Urinary bladder (tissue), 4 donors: ENCODE results near the gene SEC14L1. TPM values are rescaled to one million over a fixed set of nuclear protein-coding genes. Genes with fewer than 3 reads are reported as not detected.

Experiments
- DNase-seq: peaks from one replicate; pipeline ENCODE4 v3.0.0-alpha.2; 2015; ENCODE audit errors: extremely low spot score
- H3K27ac ChIP-seq: one replicate; pipeline ENCODE4 v1.5.1; 2013; ENCODE audit warnings: low read depth, mild to moderate bottlenecking, moderate library complexity
- H3K36me3 ChIP-seq: one replicate; pipeline ENCODE4 v1.6.1; 2013; ENCODE audit warnings: mild to moderate bottlenecking, moderate library complexity; ENCODE audit not compliant: insufficient read depth
- H3K4me1 ChIP-seq: one replicate; pipeline ENCODE4 v1.6.1; 2013; ENCODE audit warnings: mild to moderate bottlenecking, moderate library complexity; ENCODE audit not compliant: insufficient read depth
- H3K4me3 ChIP-seq: one replicate; pipeline ENCODE4 v1.5.1; 2013; ENCODE audit warnings: low read depth, low read length
- WGBS: extraction: QIAGEN DNeasy Blood & Tissue Kit; methylation state at CpG from one replicate; pipeline ENCODE4 v1.1.7; 2013; 5-methylcytosine and 5-hydroxymethylcytosine counted together
- polyA plus RNA-seq: library from polyadenylated mRNA; stranded (reverse); fragments of 200-250 nt; gene quantifications from one replicate; pipeline ENCODE4 v1.2.3, GENCODE V29; 2013
- total RNA-seq: library from RNA; depleted of rRNA; stranded (reverse); fragments of >200 nt; gene quantifications from one replicate; pipeline ENCODE4 v1.2.3, GENCODE V29; 2014
- donor health status: healthy with polysubstance abuse.
- donor health status: healthy.

The SEC14L1 gene
- total and polyA plus RNA-seq, 2 donors, result 48.9 to 50.9 TPM

GRCh38 chr17:77167472-77168306 is 26.9 kb downstream of the SEC14L1 start:
- Histone ChIP-seq H3K36me3 (no peaks in the 10 kb centered on the region), H3K27ac (no peak overlapping the region), H3K4me1 (no peaks in the 10 kb centered on the region), H3K4me3 (no peak overlapping the region)
- DNase-seq, result no peak
- WGBS, result 98% methylated on average over 12 of the region's 12 CpGs

- Histone ChIP-seq H3K27ac (no peak overlapping the region), H3K4me1 (no peaks in the 10 kb centered on the region), H3K4me3 (no peak overlapping the region), H3K36me3 (no peaks in the 10 kb centered on the region)
- WGBS, result 79% methylated on average over 6 of the region's 6 CpGs
- DNase-seq, result no peak
These were observed 32.3 kb downstream of the SEC14L1 start for GRCh38 chr17:77173104-77173503.

- Histone ChIP-seq H3K36me3 (no peaks in the 10 kb centered on the region), H3K4me3 (no peak overlapping the region), H3K27ac (no peak overlapping the region), H3K4me1 (no peaks in the 10 kb centered on the region)
- DNase-seq, result no peak
- 92% methylated on average over 10 of the region's 10 CpGs for WGBS
These were observed 34.3 kb downstream of the SEC14L1 start for GRCh38 chr17:77174928-77175661.

- H3K27ac ChIP-seq, result no peak overlapping the region
- no peak for DNase-seq
- WGBS, result 93% methylated on average over 3 of the region's 3 CpGs
- H3K4me3 ChIP-seq, result no peak overlapping the region
- no peaks in the 10 kb centered on the region for H3K36me3 ChIP-seq
- no peaks in the 10 kb centered on the region for H3K4me1 ChIP-seq
These were observed 36.4 kb downstream of the SEC14L1 start for GRCh38 chr17:77177002-77177741.

- DNase-seq, result no peak
These were observed 37.3 kb downstream of the SEC14L1 start for GRCh38 chr17:77178050-77178449.

GRCh38 chr17:77178563-77178962 is 37.8 kb downstream of the SEC14L1 start:
- Histone ChIP-seq H3K36me3 (no peaks in the 10 kb centered on the region), H3K4me3 (no peak overlapping the region), H3K4me1 (no peaks in the 10 kb centered on the region), H3K27ac (no peak overlapping the region)
- DNase-seq, result no peak
- 85% methylated on average over 14 of the region's 14 CpGs for WGBS

More at GRCh38 chr17:77178050-77178449, 37.3 kb downstream of the SEC14L1 start:
- no peak overlapping the region for H3K4me3 ChIP-seq
- 87% methylated on average over 5 of the region's 5 CpGs for WGBS
- no peak overlapping the region for H3K27ac ChIP-seq
- no peaks in the 10 kb centered on the region for H3K36me3 ChIP-seq
- H3K4me1 ChIP-seq, result no peaks in the 10 kb centered on the region

- Histone ChIP-seq H3K4me3 (no peak overlapping the region), H3K4me1 (no peaks in the 10 kb centered on the region), H3K27ac (no peak overlapping the region), H3K36me3 (no peaks in the 10 kb centered on the region)
- no peak for DNase-seq
- 89% methylated on average over 16 of the region's 16 CpGs for WGBS
These were observed 40.0 kb downstream of the SEC14L1 start for GRCh38 chr17:77180503-77181357.

GRCh38 chr17:77182205-77183172 is 41.7 kb downstream of the SEC14L1 start:
- Histone ChIP-seq H3K4me3 (no peak overlapping the region), H3K36me3 (no peaks in the 10 kb centered on the region), H3K27ac (no peak overlapping the region), H3K4me1 (no peaks in the 10 kb centered on the region)
- no peak for DNase-seq
- WGBS, result 79% methylated on average over 16 of the region's 16 CpGs

- Histone ChIP-seq H3K4me1 (no peaks in the 10 kb centered on the region), H3K36me3 (no peaks in the 10 kb centered on the region), H3K27ac (no peak overlapping the region), H3K4me3 (no peak overlapping the region)
- 79% methylated on average over 4 of the region's 4 CpGs for WGBS
- DNase-seq, result no peak
These were observed 43.7 kb downstream of the SEC14L1 start for GRCh38 chr17:77184474-77184873.

- no peaks in the 10 kb centered on the region for H3K4me1 ChIP-seq
- 65% methylated on average over 7 of the region's 7 CpGs for WGBS
- H3K27ac ChIP-seq, result no peak overlapping the region
- DNase-seq, result no peak
- no peak overlapping the region for H3K4me3 ChIP-seq
- H3K36me3 ChIP-seq, result no peaks in the 10 kb centered on the region
These were observed 44.4 kb downstream of the SEC14L1 start for GRCh38 chr17:77185137-77185536.

- Histone ChIP-seq H3K4me1 (no peaks in the 10 kb centered on the region), H3K27ac (no peak overlapping the region), H3K4me3 (no peak overlapping the region), H3K36me3 (no peaks in the 10 kb centered on the region)
- no peak for DNase-seq
- 74% methylated on average over 13 of the region's 13 CpGs for WGBS
These were observed 45.4 kb downstream of the SEC14L1 start for GRCh38 chr17:77186141-77186604.
